ELR (cell line): ENCODE measurements around the gene EPB41L4A.
"Not testable (repeated sequence)": the region's sequence is repeated elsewhere in the genome, so short reads cannot be mapped to it uniquely, and the experiment has no call there.

Experiments
- DNase-seq: peaks from one replicate; pipeline ENCODE4 v3.0.0-alpha.2; 2015; ENCODE audit warnings: low read depth

EPB41L4A gene

DNA sequence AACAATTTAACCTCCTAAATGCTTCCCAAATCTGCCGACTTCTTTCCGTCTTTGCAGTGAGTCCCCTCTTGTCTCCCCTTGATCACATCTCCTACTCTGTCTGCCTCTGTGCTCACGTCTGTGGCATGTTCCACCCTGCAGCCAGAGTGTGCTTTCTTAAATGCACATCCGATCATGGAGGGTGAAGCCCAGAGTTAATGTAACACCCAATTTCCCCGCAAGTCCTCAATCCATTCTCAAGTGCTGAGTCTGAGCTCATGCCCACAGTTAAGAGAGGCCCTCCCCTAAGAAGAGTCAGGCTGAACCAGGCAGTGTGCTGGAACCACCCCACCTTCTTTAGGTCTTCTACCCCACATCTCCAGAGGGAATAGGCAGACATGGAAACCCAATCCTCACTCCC is 164.8 kb downstream of the EPB41L4A start:
- DNase-seq, result no peak

DNA sequence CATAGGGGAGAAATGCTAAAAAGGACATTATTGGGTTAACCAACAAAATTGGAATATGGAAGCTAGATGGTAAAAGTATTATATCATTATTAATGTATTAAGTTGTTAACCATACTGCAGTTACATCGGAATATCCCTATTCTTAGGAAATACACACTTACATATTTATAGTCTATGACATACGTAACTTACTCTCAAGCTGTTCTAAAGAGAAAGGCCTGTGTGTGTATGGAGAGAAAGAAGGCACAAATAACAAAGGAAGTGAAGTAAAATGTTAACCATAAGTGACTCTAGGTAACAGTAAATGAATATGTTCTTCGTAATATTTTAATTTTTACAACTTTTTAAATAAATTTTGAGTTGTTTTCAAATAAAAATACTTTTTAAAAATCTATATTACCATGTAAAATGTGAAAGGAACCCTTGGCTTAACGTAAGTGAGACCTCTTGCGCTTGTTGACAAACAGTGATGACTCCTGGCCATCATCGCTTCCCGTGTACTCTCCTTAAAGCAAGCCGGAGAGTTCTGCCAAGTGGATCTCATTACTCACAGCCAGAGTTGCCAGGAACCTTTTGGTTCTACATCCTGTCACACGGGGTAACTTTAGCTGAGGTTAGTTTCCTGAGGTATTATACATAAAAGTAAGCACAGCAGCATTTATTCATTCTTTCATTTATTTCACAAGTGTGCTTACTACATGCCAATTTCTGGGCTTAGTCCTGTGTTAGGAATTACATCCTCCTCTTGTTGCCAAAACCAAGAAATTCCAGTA is 165.4 kb downstream of the EPB41L4A start:
- DNase-seq, result peak; percentile 18

DNA sequence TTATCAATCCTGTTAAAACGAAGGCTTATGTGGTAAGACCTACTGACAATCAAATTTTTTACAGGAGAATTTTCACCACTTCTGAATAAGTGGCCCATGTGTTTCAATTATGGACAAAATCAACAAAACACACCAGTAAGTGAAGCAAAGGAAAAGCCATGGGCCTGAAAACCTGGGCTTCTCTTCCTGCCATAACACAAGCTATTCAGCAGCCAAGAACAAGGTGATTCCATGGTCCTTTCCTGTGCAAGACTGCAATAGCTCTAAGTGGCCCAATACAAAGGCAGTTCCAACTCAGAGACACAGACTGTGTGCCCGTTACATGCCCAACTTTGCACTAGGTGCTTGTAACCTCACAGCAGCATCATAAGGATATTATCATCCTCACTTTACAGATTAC is 168.5 kb downstream of the EPB41L4A start:
- DNase-seq, result no peak

DNA sequence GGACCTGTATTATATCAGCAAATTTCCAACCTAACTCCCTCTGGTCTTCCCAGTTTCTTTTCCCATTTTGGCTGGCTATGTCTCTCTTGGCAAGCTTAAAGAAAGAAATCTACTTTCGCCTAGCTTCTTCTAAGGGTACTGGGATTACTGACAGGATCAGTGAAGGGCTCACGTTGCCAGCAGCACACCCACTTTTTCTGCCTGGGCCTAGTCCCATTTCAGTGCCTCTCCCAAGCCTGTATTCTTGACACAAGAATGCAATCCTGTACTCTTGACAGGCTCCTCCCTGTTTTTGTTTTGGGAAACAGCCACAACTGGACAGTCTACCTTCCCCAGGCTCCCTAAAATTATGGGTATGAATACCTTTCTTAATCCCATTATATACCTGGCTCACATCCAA is 170.5 kb downstream of the EPB41L4A start:
- no peak for DNase-seq

DNA sequence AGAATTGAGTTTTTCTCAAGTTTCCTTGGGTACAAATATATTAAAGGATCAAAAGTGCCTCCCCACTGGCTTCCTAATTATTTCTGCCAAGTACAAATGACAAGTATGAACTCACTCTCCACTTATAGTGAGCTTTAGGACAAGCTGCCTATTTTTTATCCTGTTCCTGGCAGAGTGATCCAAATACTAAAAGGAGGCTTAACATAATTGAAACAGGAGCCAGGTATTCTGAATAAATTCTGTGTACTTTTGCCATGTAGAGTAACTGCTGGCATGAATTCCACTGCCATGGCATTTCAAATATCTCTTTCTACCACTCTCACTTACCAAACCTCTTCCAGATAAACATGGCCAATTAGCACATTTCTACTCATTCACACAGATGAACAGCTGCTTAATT is 171.1 kb downstream of the EPB41L4A start:
- no peak for DNase-seq

DNA sequence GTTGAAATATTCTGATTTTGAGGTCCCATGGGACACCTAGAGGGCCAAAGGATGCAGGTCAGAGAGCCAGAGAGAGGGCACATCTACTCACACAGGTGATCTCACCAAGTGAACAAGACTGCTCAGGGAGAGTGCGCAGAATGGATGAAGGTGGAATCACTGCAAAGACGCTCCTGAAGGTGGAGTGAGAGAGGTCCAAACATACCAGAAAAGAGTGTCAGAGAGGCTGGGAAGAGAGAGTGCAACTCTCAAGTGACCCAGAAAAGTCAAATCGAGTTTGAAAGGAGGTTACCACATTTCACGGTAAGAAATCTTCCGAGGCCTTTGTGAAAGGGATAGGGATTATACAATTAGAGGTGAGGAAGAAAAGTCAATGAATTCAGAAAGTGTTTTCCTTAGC is 173.4 kb downstream of the EPB41L4A start:
- no peak for DNase-seq

DNA sequence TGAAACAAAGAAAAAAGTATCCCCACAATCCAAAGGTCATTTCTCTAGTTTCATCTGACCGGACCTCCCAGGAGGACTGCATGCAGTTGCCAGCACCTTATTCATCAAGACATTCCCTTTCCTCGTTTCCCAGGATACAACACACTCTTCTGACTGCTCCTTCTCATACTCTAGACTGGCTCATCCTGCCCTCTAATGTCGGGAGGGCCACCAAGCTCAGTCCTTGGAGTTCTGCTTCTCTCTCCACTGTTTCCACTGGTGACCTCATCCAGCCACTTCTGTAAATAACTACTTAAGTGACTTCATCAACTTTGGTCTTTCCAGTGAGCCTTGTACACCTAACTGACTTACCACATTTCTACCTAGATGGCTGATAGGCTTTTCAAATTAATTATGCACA is 179.1 kb downstream of the EPB41L4A start:
- peak; percentile 2 for DNase-seq

DNA sequence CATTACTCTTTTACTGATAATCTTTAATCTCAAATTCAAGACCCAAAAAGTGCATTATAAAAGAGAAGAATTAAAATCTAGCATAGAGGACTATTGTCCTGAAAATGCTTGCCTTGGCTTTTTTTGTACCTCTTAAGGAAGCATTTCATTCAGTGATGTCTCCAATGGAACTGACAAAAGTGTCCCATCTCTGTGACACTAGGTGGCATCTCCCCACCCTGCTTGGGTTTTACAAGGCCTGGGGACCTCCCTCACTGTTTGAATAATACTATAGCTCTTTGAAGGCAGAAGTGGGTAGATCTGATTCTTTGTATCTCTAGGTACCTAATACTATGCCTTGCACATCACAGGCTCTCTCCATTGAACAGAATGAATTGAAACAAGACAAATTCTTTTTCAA is 180.6 kb downstream of the EPB41L4A start:
- no peak for DNase-seq

DNA sequence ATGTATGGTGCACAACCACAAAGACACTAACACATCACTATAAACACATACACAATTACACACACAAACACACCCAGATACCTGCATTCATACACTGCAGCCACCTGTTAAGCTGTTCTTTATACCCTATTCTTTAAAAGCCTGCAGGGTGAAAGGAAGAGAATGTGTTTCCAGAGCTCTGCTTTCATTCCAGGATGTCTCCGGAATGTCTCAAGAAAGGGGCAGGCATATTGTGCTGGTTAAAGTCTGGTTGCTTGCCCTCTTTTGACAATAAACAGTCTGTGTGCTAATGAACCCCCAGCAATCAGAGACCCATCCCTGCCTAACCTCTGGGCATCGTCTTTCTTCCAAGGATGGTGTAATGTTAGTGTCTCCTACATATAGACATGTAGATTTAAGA is 181.6 kb downstream of the EPB41L4A start:
- no peak for DNase-seq

DNA sequence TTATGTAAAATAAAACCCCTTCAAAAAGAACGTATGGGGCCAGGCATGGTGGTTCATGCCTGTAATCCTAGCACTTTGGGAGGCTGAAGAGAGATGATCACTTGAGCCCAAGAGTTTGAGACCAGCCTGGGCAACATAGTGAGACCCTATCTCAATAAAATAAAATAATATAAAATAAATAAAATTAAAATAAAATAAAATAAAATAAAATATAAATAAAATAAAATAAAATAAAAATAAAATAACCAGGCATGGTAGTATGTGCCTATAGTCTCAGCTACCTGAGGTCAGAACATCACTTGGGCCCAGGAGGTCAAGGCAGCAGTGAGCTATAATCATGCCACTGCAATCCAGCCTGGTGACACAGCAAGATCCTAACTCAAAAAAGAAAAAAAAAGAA is 185.1 kb downstream of the EPB41L4A start:
- DNase-seq, result no peak

DNA sequence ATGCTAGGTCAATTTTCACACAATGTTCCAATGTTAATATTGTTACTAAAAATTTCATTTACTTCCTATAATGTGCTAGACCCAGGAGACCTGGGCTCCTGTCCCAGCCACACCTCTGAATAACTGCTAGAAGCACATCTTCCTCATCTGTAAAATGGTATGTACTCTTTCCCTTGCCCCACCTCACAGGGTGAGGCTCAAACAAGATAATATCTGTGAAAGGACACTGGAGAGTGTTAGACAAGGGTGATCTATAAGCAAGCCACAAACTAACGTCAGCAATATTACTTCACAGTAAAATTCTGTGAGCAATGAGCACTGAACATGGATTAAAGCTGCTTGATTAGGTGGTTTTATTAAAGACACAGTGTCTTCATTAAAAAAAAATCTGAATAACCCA is 186.4 kb downstream of the EPB41L4A start:
- DNase-seq, result no peak

DNA sequence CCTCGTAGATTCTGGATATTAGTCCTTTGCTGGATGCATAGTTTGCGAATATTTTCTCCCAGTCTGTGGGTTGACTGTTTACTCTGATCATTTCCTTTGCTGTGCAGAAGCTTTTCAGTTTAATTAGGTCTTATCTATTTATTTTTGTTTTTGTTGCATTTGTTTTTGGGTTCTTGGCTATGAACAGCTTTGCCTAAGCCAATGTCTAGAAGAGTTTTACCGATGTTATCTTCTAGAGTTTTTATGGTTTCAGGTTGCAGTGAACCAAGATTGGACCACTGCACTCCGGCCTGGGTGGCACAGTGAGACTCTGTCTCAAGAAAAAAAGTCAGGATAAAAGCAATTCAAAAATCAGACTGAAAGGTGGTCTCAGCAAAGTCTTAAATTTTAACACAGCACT is 188.5 kb downstream of the EPB41L4A start:
- DNase-seq, result no peak

DNA sequence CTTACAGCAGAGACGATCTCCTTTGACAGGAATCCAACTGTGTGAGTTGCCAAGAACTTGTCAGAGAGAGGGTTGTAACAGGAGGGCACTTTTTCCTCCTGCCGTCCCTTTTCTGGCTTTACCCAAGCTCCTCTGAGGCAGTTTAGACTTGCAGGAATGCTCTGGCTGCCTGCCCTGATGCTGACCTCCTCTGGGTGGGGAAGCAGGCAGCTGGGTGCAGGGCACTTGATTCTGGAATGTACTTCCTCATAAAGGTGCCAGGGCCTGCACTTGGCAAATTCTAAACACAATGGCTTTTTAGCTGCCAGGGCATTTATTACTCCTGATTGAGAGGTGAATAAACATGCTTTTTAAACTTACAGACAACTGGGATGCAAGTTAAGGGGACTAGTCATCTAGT is 190.4 kb downstream of the EPB41L4A start:
- no peak for DNase-seq

DNA sequence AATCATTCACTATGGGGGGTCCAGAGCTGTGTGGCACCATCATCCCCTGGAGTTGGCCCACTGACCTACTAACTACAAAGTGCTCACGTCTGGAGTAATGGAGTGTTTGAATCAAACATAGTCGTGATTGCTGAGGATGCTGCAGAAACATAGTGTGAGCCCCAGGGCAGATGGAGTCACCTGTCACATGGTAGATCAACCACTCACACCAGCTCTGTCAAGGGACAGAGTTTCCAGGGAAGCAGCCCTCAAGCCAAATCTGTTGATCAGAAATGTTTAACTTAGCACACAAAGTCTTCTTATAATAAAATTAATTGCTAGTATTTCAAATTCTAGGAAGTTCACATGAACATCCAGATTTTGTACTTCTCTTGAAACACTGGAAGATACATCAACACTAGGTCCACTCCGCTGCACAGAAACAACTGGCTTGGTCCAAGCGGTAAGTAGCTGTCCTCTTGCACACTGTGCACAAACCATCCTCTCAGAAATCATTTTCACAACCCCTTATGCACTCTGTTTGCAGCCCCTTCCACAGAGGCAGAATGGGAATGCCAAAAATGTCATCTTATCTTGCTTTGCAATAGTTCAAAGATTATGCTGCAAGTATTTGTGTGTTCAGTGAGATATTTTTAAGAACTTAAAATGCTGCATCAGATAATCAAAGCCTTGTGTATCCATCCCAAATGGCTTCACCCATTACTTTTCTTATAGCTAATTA is 191.0 kb downstream of the EPB41L4A start:
- DNase-seq, result no peak

DNA sequence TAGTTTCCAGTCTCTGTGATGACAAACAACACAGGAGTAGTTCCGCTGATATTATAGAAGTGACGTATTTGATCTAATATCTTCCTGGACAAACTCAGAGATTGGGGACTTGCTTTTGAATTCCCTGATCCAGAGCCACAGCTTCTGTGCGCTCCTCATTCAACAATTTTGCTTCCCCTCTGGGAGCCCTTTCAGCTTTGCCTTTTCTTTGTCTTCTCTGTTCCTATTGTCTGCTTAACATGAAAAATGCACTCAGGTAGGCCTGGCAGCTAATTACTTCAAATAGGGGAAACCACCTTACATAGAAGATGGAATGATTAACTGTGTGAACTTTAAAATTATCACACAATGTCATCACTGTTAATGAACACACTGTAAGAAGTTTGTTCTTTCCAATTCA is 192.9 kb downstream of the EPB41L4A start:
- no peak for DNase-seq

DNA sequence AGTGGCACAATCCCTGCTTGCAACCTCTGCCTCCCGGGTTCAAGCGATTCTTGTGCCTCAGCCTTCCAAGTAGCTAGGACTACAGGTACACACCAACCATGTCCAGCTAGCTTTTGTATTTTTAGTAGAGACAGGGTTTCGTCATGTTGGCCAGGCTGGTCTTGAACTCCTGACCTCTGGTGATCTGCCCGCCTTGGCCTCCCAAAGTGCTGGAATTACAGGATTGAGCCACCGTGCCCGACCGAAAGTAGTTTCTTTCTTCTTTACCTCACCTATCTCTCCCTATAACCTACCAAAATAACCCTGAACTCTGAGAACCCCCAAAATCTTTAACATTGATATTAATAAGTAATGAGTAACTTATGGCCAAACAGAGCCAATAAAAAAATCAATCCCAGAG is 196.1 kb downstream of the EPB41L4A start:
- not testable (repeated sequence) for DNase-seq

DNA sequence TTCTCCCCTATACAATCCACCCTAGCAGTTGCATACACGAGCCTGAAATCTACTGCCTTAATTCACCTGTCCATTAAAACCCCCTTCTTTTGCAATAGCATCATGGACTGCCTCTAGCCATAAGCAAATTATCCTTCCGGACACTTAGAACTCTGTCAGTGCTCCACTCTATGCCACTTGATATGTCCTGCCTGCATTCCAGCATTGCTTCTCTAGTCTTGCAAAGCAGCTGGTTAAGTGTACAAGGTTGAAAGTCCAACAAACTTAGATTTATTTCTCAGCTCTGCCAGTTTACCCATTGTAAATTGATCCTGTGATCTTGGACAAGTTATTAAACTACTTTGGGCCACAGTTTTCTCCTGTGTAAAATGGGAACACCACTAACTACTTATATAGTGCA is 197.9 kb downstream of the EPB41L4A start:
- no peak for DNase-seq

DNA sequence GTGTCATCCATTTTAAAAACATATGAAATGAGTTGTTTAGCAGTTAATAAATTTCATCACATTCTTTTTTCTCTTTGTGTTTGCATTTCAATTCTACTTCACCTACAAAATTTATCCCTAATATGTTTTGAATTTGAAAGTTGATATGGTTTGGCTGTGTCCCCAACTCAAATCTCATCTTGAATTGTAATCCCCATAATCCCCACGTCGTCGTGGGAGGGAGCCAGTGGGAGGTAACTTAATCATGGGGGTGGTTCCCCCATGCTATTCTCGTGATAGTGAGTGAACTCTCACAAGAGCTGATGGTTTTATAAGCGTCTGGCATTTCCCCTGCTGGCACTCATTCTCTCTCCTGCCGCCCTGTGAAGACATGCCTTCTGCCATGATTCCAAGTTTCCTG is 200.1 kb downstream of the EPB41L4A start:
- DNase-seq, result no peak

DNA sequence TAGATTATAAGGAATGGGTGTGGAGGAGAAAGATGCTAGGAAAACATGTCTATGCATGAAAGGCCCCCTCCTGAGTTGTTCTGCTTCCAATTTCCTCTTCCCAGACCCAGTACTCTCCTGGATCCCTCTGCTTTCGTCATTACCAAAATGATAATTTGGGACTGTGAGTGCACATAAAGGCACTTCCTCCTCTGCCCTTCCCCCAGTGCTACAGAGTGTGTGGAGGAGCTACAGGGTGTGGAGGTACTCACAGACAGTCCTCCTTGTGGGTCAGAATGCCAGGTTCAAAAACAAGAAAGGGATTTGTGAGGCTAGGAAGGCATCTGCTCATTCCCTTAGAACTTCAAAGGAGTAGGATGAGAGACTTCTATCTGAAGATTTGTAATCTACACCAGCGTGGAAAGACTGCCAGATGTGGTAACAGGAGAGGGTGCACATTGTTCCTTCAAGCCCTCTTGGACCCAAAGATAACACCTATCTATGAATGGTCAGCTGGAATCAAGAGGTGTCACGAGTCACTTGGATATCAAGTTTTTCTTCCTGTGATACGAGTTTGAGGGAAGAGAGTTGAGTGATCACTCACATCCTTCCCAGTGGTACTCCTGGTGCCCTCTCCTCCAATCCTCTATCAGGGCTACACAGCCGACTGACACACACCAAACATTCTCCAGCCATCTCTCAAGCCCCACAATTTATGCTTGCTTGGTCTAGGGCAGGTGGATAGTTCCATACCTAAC is 201.1 kb downstream of the EPB41L4A start:
- DNase-seq, result no peak

DNA sequence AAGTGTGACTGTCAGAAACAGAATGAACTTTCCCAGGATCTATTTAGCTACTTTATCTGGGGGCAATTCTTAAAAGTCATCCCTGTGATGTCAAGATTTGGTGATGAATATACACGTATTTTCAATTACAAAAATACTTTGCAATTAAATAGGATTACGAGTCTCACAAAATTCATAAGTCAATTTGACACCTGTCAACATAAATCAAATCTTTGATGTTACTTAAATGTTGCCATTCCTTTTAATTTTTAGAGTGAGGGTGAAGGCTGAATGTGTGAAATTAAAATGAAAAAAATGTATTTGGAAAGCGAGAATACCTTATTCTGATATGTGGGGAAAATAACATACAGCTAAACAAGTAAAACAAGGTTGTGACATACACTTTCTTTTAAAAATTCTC is 202.9 kb downstream of the EPB41L4A start:
- no peak for DNase-seq

DNA sequence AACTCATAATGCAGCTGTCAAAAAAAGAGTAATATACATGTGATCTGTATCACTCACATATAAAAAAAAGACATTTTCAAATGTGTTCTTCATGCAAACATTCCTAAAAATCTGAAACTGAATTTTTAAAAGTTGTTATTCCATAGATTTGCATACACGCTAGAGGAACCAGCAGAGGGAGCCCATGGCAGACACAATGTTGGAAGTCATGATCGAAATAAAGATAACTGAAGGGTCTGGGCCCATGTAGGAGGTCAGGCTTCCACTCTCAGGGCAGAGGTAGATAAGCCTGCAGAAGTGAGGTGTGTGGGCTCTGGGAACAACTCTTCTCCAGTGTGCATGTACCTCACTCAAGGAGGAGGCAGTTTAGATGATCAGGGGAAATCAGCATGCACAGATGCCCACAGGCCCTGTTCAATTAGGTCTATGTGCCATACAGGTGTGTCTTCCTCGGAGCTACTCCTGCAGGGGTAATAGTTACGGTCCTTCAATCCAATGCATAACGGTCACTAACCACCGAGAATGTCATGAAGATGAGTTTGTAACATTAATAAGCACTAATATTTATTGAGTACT is 208.6 kb downstream of the EPB41L4A start:
- peak; percentile 47 for DNase-seq

DNA sequence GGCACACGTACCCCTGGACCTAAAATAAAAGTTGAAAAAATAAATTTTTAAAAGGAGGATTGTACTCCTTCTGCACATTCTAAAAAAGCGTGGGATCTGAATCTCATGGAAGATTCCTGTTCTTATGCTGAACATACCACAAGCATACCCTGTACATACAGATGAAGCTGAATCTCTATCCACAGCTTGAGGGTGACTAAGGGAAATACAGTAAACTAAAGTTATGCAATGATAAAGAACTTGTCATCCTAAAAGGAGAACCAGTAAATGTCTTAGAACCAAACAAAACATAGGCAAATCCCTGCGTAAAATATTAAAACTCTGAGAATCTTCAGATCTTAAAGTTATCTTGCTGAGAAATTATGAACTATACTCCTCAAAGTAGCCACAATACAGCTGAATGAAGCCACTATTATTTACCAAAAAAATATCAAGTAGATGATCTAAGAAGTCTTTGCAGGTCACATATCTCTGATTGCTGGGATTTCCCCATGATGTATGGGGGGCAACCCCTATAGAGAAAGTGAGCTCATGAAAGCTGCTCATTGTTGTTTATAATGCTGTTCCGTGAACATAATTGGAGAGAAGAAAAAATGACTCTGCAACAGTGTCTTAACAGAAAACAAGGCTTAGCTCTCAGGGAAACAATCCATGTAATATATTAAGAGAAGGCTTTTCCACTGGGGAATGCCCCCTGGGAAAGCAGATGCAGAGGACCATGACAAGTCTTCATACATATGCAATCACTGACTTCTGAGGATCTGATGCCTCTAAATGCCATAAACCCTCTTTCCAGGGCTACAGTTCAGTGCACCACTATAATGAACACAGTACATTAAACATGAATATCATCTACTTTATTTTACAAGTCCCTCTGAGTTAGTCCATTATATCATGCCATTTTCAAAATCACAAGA is 210.1 kb downstream of the EPB41L4A start:
- no peak for DNase-seq
